Naive thymus-derived CD4-positive, alpha-beta T cell (primary cell): Measurements from ENCODE around the gene TTC31. TPM values are rescaled to one million over a fixed set of nuclear protein-coding genes. Genes with fewer than 3 reads are reported as not detected.

ENCODE experiments used
- ATAC-seq: fragments of 150-1000 bp; cut with Tn5 transposase; 2 replicates; pipeline ENCODE4 v1.10.0; 2021; ENCODE audit warnings: mild to moderate bottlenecking, moderate library complexity
- CTCF ChIA-PET: fragments of 350-600 bp; sonication (Branson Sonifier 250); formaldehyde crosslinking; loops from one replicate; lab custom pipeline; 2021; ENCODE audit warnings: antibody characterized with exemption; lab: Charles Lee
- POLR2A ChIA-PET: fragments of 350-600 bp; sonication (Branson Sonifier 250); formaldehyde crosslinking; loops from one replicate; lab custom pipeline; 2021; ENCODE audit warnings: antibody characterized with exemption, inconsistent platforms; lab: Charles Lee
- DNase-seq, 9 donors: peaks; one replicate each; pipeline versions ENCODE4 v3.0.0 to v3.0.0-alpha.2; 2020 to 2022; ENCODE audit warnings: mixed read lengths in 1 of 9
- H3K27ac ChIP-seq: one replicate; pipeline ENCODE4 v1.7.0; 2013; ENCODE audit warnings: mild to moderate bottlenecking, low read depth, low read length, moderate library complexity
- H3K27me3 ChIP-seq, 2 donors: one replicate each; pipeline ENCODE4 v1.7.0; 2013; ENCODE audit warnings: low read length in 2 of 2, mild to moderate bottlenecking in 2 of 2, moderate library complexity in 2 of 2; ENCODE audit not compliant: control insufficient read depth in 2 of 2, insufficient read depth in 2 of 2
- H3K36me3 ChIP-seq, 3 experiments: 1 replicate in 2 of 3; 2 replicates in 1 of 3; pipeline ENCODE4 v1.7.0; 2013; ENCODE audit warnings: low read length in 3 of 3, mild to moderate bottlenecking in 3 of 3, moderate library complexity in 1 of 3; ENCODE audit not compliant: insufficient read depth in 3 of 3, control insufficient read depth in 2 of 3
- H3K4me1 ChIP-seq, 2 donors: one replicate each; pipeline ENCODE4 v1.7.0; 2013; ENCODE audit warnings: low read length in 2 of 2, mild to moderate bottlenecking in 2 of 2, moderate library complexity in 1 of 2; ENCODE audit not compliant: control insufficient read depth in 2 of 2, insufficient read depth in 2 of 2
- H3K4me3 ChIP-seq: 2 replicates; pipeline ENCODE4 v1.7.0; 2013; ENCODE audit warnings: mild to moderate bottlenecking, low read length
- H3K9me3 ChIP-seq, 3 experiments: 1 replicate in 2 of 3; 2 replicates in 1 of 3; pipeline ENCODE4 v1.7.0; 2013; ENCODE audit warnings: low read length in 3 of 3; ENCODE audit not compliant: control insufficient read depth in 2 of 3
- H3K27ac Mint-ChIP-seq, 9 donors: one replicate each; pipeline ENCODE4 v1.8.0; 2020 to 2022; ENCODE audit warnings: mixed read lengths in 9 of 9, mild to moderate bottlenecking in 8 of 9, moderate library complexity in 5 of 9, inconsistent platforms in 2 of 9
- H3K27me3 Mint-ChIP-seq, 5 donors: one replicate each; pipeline ENCODE4 v1.8.0; 2021 to 2022; ENCODE audit warnings: mixed read lengths in 5 of 5, mild to moderate bottlenecking in 1 of 5
- H3K36me3 Mint-ChIP-seq, 5 donors: one replicate each; pipeline ENCODE4 v1.8.0; 2020 to 2022; ENCODE audit warnings: mixed read lengths in 5 of 5, mild to moderate bottlenecking in 3 of 5, inconsistent platforms in 1 of 5
- H3K4me1 Mint-ChIP-seq, 7 donors: one replicate each; pipeline ENCODE4 v1.8.0; 2020 to 2022; ENCODE audit warnings: mixed read lengths in 7 of 7, mild to moderate bottlenecking in 3 of 7, inconsistent platforms in 1 of 7
- H3K4me3 Mint-ChIP-seq, 10 donors: one replicate each; pipeline ENCODE4 v1.8.0; 2020 to 2022; ENCODE audit warnings: mild to moderate bottlenecking in 10 of 10, mixed read lengths in 10 of 10, moderate library complexity in 6 of 10, inconsistent platforms in 2 of 10
- H3K9me3 Mint-ChIP-seq, 11 donors: one replicate each; pipeline ENCODE4 v1.8.0; 2020 to 2022; ENCODE audit warnings: mixed read lengths in 11 of 11, mild to moderate bottlenecking in 4 of 11, inconsistent platforms in 1 of 11, moderate library complexity in 1 of 11
- intact Hi-C, 2 donors: fragments of 100-400 bp; cut with micrococcal nuclease; formaldehyde crosslinking; loops; one replicate each; pipeline ENCODE4 v1.15.1; 2023
- polyA plus RNA-seq, 2 donors: library from polyadenylated mRNA; unstranded; fragments of 300-500 nt; fragmentation: Illumina TruSeq; gene quantifications; one replicate each; pipeline ENCODE4 v1.2.3, GENCODE V29; 2021
- total RNA-seq, 6 experiments: library from RNA in 5 of 6; stranded (reverse) in 5 of 6; gene quantifications; 1 replicate in 5 of 6; 2 replicates in 1 of 6; pipeline ENCODE4 v1.2.3 and lab custom pipeline; 2021 to 2026

Gene TTC31
- total and polyA plus RNA-seq, 7 experiments from 2014 or later: 19.8 to 50.4 (median 35.9) TPM

DNA sequence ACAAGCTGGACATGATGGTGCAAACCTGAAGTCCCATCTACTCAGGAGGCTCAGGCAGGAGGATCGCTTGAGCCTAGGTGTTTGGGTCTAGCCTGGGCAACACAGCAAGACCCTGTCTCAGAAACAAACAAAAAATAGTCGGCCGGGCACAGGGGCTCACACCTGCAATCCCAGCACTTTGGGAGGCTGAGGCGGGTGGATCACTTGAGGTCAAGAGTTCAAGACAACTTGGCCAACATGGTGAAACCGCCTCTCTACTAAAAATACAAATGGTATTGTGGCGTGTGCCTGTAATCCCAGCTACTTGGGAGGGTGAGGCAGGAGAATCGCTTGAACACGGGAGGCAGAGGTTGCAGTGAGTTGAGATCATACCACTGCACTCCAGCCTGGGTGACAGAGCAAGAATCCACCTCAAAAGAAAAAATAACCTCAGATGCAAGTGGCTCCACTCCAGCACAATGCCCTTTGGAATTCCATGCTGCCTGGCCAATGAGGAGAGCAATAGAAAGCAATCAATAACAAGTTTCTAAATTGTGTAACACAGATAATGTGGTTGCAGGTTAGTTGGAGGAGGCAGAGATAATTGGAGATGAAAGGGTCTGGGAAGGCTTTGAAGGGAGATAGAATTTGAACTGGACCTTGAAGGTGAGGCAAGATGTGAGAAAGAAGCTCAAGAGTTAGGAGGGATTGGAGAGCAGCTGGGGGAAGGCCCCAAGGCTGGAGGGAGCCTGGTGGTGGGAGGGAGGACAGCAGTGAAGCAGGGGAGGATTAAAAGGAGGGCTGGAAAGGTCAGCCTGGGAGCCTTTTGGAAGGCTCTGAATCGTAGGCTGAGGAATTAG is 6.0 kb downstream of the TTC31 start:
- peaks cover 0 to 2% (median 0%) of the 10 kb centered on the region in 11 donors for H3K9me3 Mint-ChIP-seq
- H3K27me3 ChIP-seq: no peaks in the 10 kb centered on the region
- DNase-seq: no peak
- H3K27ac Mint-ChIP-seq: no peak overlapping the region
- no peak overlapping the region for H3K4me3 ChIP-seq
- H3K27ac ChIP-seq: no peak overlapping the region
- no peaks in the 10 kb centered on the region for H3K9me3 ChIP-seq
- intact Hi-C loops: loop anchor here in 1 of 2 donors (10.0 kb wide), 1 partner anchor 1254 kb away; the partner anchor contains the start of genes CCT7 and PRADC1
- H3K4me1 Mint-ChIP-seq: peaks cover 3 to 18% (median 10%) of the 10 kb centered on the region in 7 donors
- ChIA-PET CTCF (interaction anchor here (1.3 kb wide), 1 partner anchor 99 kb away, joined by 4 read pairs; no protein-coding TSS in a partner anchor), POLR2A (interaction anchor here (0.5 to 1.0 kb wide), 3 partner anchors 16 to 665 kb away, joined by 3 to 5 read pairs (median 4); partner anchors contain the start of genes MRPL53 and WBP1)
- H3K4me3 Mint-ChIP-seq: no peak overlapping the region
- no peak for ATAC-seq
- peaks cover 0 to 3% of the 10 kb centered on the region in 2 donors for H3K4me1 ChIP-seq
- no peaks in the 10 kb centered on the region for H3K27me3 Mint-ChIP-seq
- peaks cover 5 to 65% (median 8%) of the 10 kb centered on the region in 3 experiments for H3K36me3 ChIP-seq
- H3K36me3 Mint-ChIP-seq: peaks cover 17 to 51% (median 27%) of the 10 kb centered on the region in 5 donors

- no peak overlapping the region for H3K4me3 Mint-ChIP-seq
- peaks cover 5 to 71% (median 8%) of the 10 kb centered on the region in 3 experiments for H3K36me3 ChIP-seq
- ATAC-seq (no peak), DNase-seq (no peak)
- H3K4me1 ChIP-seq: no peaks in the 10 kb centered on the region
- H3K27me3 ChIP-seq: no peaks in the 10 kb centered on the region
- peaks cover 0 to 2% (median 0%) of the 10 kb centered on the region in 11 donors for H3K9me3 Mint-ChIP-seq
- no peak overlapping the region for H3K4me3 ChIP-seq
- no peaks in the 10 kb centered on the region for H3K9me3 ChIP-seq
- peaks cover 18 to 56% (median 27%) of the 10 kb centered on the region in 5 donors for H3K36me3 Mint-ChIP-seq
- ChIA-PET POLR2A (interaction anchor here (1.0 kb wide), 1 partner anchor 17 kb away, joined by 3 read pairs; the partner anchor contains the start of gene MRPL53), CTCF (no interaction called here)
- H3K27ac Mint-ChIP-seq: no peak overlapping the region
- H3K27ac ChIP-seq: no peak overlapping the region
- no peaks in the 10 kb centered on the region for H3K27me3 Mint-ChIP-seq
- H3K4me1 Mint-ChIP-seq: peaks cover 3 to 13% (median 10%) of the 10 kb centered on the region in 7 donors
- intact Hi-C loops: loop anchor here in 1 of 2 donors (10.0 kb wide), 1 partner anchor 1255 kb away; the partner anchor contains the start of genes CCT7 and PRADC1
Measured at GRCh38 chr2:74489906-74490305, 7.0 kb downstream of the TTC31 start.

DNA sequence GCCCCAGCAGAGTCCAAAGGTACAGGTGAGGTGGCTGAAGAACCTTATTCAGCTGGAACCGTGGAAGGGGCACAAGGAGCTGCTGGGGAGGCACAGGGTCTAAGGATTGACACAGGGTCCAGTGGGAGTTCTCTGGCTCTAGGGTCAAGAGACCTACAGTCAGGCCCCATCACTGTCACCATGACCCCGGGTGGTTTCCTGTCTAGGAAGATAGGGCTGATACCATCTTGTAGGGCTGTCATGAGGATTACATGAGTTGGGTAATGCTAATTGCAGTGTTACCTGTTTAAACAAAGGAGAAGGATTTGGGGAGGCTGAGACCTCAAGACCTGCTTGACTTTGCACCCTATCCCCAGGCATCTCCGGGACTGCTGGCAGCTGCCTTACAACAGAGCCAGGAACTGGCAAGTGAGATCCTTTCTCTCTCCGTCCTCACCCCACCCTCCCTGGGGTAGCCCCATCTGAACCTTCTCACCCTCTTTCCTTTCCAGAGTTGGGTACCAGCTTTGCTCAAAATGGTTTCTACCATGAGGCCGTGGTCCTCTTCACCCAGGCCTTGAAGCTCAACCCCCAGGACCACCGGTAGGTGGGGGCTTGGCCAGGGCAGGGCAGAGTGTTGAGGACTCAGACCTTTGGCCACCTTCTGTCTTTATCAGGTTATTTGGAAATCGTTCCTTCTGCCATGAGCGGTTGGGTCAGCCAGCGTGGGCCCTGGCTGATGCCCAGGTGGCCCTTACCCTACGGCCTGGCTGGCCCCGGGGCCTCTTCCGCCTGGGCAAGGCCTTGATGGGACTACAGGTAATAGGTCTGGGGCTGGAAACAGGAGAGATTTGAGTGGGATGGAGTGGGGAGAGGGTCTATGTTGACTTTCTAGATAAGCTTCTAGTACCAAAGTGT is 9.0 kb downstream of the TTC31 start:
- Mint-ChIP-seq H3K36me3 (peaks cover 14 to 53% (median 20%) of the 10 kb centered on the region in 5 donors), H3K27ac (no peak overlapping the region), H3K9me3 (peaks cover 0 to 2% (median 0%) of the 10 kb centered on the region in 11 donors), H3K27me3 (no peaks in the 10 kb centered on the region), H3K4me3 (no peak overlapping the region), H3K4me1 (peaks cover 0 to 10% (median 1%) of the 10 kb centered on the region in 7 donors)
- no peaks in the 10 kb centered on the region for H3K4me1 ChIP-seq
- ATAC-seq (no peak), DNase-seq (no peak)
- H3K27me3 ChIP-seq: no peaks in the 10 kb centered on the region
- intact Hi-C loops: no loop called here
- no peak overlapping the region for H3K27ac ChIP-seq
- ChIA-PET POLR2A (interaction anchor here (0.7 to 0.9 kb wide), 2 partner anchors 9 to 17 kb away, joined by 3 to 5 read pairs; partner anchors contain the start of genes CCDC142 and TTC31), CTCF (interaction anchor here (1.8 kb wide), 1 partner anchor 10 kb away, joined by 5 read pairs; the partner anchor contains the start of gene CCDC142)
- no peaks in the 10 kb centered on the region for H3K9me3 ChIP-seq
- no peak overlapping the region for H3K4me3 ChIP-seq
- peaks cover 5 to 68% (median 8%) of the 10 kb centered on the region in 3 experiments for H3K36me3 ChIP-seq

DNA sequence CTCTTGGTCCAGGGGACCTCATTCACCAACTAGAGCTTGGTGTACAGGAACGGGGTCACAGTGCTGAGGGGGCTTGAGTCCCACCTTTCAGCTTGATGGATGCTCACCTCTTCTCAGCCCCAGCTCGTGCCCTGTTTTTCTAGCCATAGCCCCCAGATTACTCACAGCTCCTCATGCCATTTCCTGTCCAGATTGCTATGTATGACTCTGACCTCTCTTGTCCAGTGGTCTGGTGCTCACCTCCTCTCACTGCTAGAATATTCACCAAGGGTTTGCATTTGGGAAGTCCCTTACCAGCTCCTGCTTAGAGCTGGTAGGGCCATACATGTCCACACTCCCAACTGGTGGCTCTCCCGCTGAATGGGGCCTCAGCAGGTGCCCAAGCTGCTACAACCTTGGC is 10.7 kb downstream of the TTC31 start:
- ChIA-PET POLR2A (interaction anchor here (0.9 to 1.5 kb wide), 2 partner anchors 10 to 23 kb away, joined by 3 to 4 read pairs; partner anchors contain the start of genes CCDC142 and TTC31), CTCF (interaction anchor here (1.8 kb wide), 1 partner anchor 11 kb away, joined by 5 read pairs; the partner anchor contains the start of gene CCDC142)
- Histone ChIP-seq H3K36me3 (peaks cover 5 to 59% (median 8%) of the 10 kb centered on the region in 3 experiments), H3K27me3 (peaks cover 0 to 7% of the 10 kb centered on the region in 2 donors), H3K27ac (no peak overlapping the region), H3K9me3 (no peaks in the 10 kb centered on the region), H3K4me3 (no peak overlapping the region), H3K4me1 (peaks cover 2 to 11% of the 10 kb centered on the region in 2 donors)
- Mint-ChIP-seq H3K4me1 (peaks cover 5 to 15% (median 9%) of the 10 kb centered on the region in 7 donors), H3K9me3 (peaks cover 0 to 2% (median 0%) of the 10 kb centered on the region in 11 donors), H3K27me3 (peaks cover 5 to 12% (median 7%) of the 10 kb centered on the region in 5 donors), H3K36me3 (peaks cover 14 to 52% (median 23%) of the 10 kb centered on the region in 5 donors), H3K4me3 (no peak overlapping the region), H3K27ac (no peak overlapping the region)
- ATAC-seq (no peak), DNase-seq (no peak)
- intact Hi-C loops: no loop called here

DNA sequence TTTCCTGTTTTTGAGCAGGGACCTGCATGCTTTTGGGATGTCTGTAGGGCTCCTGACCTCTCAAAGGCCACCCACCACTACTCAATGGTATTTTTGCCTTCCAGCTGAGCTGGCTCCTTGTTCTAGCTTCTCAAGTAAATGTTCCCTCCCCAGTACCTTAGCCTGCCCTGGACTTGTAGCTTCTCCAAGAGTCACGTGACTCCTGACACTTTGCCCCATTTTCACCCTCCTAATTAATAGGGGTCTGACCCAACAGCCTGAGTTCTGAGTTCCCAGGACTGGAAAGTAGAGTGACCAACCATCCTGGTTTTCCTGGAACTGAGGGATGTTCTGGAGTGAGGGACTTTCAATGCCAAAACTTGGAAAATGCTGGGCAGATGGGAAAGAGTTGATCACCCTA is 12.6 kb downstream of the TTC31 start:
- peaks cover 15 to 24% (median 20%) of the 10 kb centered on the region in 7 donors for H3K4me1 Mint-ChIP-seq
- H3K9me3 Mint-ChIP-seq: no peaks in the 10 kb centered on the region
- intact Hi-C loops: no loop called here
- no peaks in the 10 kb centered on the region for H3K9me3 ChIP-seq
- H3K4me1 ChIP-seq: peaks cover 8 to 21% of the 10 kb centered on the region in 2 donors
- H3K27me3 ChIP-seq: peaks cover 0 to 22% of the 10 kb centered on the region in 2 donors
- ATAC-seq (no peak), DNase-seq (no peak)
- POLR2A ChIA-PET: no interaction called here
- peaks cover 4 to 41% (median 5%) of the 10 kb centered on the region in 3 experiments for H3K36me3 ChIP-seq
- H3K4me3 ChIP-seq: no peak overlapping the region
- peak overlapping the region in 1 of 9 donors; percentile 55 for H3K27ac Mint-ChIP-seq
- CTCF ChIA-PET: no interaction called here
- H3K27ac ChIP-seq: no peak overlapping the region
- peaks cover 11 to 39% (median 16%) of the 10 kb centered on the region in 5 donors for H3K36me3 Mint-ChIP-seq
- H3K27me3 Mint-ChIP-seq: peaks cover 18 to 29% (median 20%) of the 10 kb centered on the region in 5 donors
- no peak overlapping the region for H3K4me3 Mint-ChIP-seq
